AG09309 (cell line): ENCODE measurements around the gene OR6B3.

Experiments used
- DNase-seq: peaks from one replicate; pipeline ENCODE4 v3.0.0-alpha.2; 2010; ENCODE audit warnings: low read depth
- H3K4me3 ChIP-seq: 2 replicates; pipeline ENCODE4 v1.5.1; 2011; ENCODE audit warnings: mild to moderate bottlenecking, low read depth, low read length, moderate library complexity; ENCODE audit not compliant: control insufficient read depth
- TF ChIP-seq, protein P1 (sequence below): IDR thresholded peaks from 2 replicates; pipeline ENCODE4 v1.5.1; 2011; ENCODE audit warnings: mild to moderate bottlenecking, low read depth, low read length, inconsistent platforms; ENCODE audit not compliant: insufficient read depth, control insufficient read depth; ENCODE audit errors: missing control alignments

Gene OR6B3

GRCh38 chr2:240053173-240054155, at the start of gene OR6B3:
OR6B3 (minus strand) TSS chr2:240053521.
- no peak for DNase-seq
- H3K4me3 ChIP-seq, result no peak within 1 kb of the TSS
- TF ChIP-seq, protein P1, sequence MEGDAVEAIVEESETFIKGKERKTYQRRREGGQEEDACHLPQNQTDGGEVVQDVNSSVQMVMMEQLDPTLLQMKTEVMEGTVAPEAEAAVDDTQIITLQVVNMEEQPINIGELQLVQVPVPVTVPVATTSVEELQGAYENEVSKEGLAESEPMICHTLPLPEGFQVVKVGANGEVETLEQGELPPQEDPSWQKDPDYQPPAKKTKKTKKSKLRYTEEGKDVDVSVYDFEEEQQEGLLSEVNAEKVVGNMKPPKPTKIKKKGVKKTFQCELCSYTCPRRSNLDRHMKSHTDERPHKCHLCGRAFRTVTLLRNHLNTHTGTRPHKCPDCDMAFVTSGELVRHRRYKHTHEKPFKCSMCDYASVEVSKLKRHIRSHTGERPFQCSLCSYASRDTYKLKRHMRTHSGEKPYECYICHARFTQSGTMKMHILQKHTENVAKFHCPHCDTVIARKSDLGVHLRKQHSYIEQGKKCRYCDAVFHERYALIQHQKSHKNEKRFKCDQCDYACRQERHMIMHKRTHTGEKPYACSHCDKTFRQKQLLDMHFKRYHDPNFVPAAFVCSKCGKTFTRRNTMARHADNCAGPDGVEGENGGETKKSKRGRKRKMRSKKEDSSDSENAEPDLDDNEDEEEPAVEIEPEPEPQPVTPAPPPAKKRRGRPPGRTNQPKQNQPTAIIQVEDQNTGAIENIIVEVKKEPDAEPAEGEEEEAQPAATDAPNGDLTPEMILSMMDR, result no peak

DNA sequence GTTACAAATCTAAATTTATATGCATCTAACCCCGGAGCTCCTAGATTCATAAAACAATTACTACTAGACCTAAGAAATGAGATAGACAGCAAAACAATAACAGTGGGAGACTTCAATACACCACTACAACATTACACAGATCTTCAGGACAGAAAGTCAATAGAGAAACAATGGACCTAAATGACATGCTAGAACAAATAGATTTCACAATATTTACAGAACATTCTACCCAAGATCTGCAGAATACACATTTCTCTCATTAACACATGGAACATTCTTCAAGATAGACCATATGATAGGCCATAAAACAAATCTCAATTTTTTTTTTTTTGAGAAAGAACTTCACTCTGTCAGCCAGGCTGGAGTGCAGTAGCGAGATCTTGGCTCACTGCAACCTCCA, 45.0 kb upstream of the OR6B3 start:
- TF ChIP-seq, protein P1, result no peak
- no peak overlapping the region for H3K4me3 ChIP-seq
- DNase-seq, result no peak

GRCh38 chr2:240095556-240096523, 42.5 kb upstream of the OR6B3 start:
- DNase-seq, result no peak
- H3K4me3 ChIP-seq, result no peak overlapping the region
- TF ChIP-seq, protein P1, result no peak

DNA sequence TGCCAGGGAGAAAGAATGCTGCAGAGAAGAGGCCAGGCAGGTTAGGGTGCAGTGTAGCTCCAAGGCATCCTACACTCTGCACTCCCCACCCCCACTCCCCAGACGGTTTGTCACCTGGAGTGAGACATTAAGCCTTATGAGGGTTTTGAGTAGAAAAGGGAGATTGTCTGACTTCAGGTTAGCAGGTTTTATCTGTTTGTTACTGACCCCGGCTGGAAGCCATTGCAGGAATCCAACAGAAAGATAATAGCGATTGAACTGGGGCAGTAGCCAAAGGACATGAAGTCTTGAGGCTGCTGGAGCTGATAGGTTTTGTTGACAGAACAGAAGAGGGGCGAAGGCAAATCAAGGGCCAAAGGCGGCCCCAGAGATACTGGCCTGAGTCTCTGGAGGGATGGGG, 36.0 kb upstream of the OR6B3 start:
- TF ChIP-seq, protein P1, result no peak
- no peak overlapping the region for H3K4me3 ChIP-seq
- DNase-seq, result no peak

DNA sequence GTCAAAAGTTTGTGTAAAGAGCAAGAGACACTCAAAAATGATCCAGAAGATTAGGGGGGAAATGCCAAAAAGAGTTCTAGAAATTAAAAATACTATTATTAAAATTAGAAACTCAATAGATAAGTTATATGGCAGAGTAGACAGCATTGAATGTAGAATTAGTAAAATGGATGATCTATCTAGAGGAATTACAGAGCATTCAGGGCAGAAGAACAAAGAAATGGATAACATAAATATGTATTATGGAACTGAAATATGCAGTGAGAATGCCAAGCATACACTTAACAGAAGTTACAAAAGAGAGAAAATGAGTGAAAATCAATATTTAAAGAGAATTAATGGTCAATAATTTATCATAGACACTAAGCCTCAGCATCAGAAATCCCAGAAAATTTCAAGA, 33.2 kb upstream of the OR6B3 start:
- TF ChIP-seq, protein P1, result no peak
- no peak overlapping the region for H3K4me3 ChIP-seq
- no peak for DNase-seq

DNA sequence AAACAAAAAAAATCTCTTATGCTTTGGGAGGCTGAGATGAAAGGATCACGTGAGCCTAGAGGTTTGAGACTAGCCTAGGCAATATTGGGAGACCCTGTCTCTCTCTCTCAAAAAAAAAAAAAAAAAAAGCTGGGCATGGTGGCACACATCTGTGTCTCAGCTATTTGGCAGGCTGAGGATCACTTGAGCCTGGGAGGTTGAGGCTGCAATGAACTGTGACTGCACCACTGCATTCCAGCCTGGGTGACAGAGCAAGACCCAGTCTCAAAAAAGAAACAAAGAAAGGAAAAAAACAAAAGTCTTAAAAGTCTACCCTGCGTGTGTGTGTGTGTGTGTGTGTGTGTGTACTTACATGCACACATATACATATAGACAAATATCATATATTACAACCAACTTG, 25.3 kb upstream of the OR6B3 start:
- DNase-seq, result no peak
- H3K4me3 ChIP-seq, result no peak overlapping the region
- TF ChIP-seq, protein P1, result no peak
